ENCODE data around the gene LRRC27.

GRCh38 chr10:132366006-132366405 is 34.0 kb downstream of the LRRC27 start:
- TF ChIP-seq CTCF (IDR thresholded peaks at IDR 0.05; ENCODE audit: low read depth, low read length) (no peak), EZH2phosphoT487 (IDR thresholded peaks at IDR 0.05; ENCODE audit: low read depth) (no peak)

Measured in OCI-LY3 (cell line).